ENCODE results near the gene TRRAP.

TRRAP gene

DNA sequence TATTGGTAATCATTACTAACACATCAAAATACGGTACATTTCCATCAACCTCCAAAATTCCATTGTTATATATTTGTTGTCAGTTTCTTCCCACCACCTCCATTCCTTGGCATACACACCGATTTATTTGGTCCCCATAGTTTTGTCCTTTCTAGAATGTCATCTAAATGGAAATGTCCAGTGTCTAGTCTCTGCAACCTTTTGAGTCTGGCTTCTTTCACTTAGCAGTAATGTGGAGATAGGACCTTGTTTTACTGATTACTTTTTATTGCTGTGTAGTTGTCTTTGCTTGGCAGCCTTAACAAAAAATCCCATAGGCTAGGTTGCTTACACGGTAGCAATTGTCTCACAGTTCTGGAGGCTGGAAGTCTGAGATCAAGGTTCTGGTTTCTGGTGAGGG is 22.5 kb downstream of the TRRAP start:
- DNase-seq (ENCODE audit: low read depth in 3 of 3), result no peak

- no peak for DNase-seq (ENCODE audit: low read depth in 3 of 3)
Observed at GRCh38 chr7:98902523-98902922, 24.2 kb downstream of the TRRAP start.

DNA sequence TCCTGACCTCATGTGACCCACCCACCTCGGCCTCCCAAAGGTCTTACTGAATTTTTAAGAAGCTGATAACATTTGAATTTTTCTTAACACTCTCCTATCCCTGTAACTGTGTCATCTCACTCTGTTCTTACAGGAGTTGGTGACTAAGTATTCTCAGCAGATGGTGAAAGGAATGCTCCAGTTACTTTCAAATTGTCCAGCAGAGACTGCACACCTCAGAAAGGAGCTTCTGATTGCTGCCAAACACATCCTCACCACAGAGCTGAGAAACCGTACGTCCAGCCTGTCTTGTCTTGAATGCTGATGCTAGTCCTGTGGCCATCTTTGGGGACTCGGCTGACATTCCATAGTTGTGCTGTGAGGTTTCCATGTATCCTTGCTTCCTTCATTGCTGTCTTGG is 24.9 kb downstream of the TRRAP start:
- DNase-seq (ENCODE audit: low read depth in 3 of 3), result no peak

DNA sequence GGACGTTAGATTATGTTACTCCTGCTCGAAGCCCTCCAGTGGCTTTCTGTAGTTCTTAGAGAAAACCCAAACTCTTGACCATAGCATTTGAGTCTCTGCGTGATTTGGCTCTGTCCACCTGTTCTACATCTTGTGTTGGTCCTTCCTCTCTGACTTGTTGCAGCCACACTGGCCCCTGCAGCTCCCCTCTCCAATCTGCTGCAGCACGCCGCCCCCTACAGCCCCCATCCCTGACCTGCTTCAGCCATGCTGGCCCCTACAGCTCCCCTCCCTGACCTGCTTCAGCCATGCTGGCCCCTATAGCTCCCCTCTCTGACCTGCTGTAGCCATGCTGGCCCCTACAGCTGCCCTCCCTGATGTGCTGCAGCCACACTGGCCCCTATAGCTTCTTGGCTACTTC is 29.2 kb downstream of the TRRAP start:
- no peak for DNase-seq (ENCODE audit: low read depth in 3 of 3)

DNA sequence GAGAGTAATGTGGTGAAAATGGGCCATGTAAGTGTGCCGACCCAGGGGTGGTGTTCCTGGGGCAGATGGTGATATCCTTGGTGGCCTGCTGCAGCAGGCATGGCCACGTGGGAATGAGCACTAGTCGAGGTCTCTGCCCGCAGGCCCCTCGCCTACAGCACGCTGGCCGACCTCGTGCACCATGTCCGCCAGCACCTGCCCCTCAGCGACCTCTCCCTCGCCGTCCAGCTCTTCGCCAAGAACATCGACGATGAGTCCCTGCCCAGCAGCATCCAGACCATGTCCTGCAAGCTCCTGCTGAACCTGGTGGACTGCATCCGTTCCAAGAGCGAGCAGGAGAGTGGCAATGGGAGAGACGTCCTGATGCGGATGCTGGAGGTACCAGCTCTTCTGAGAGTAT is 30.3 kb downstream of the TRRAP start:
- DNase-seq (ENCODE audit: low read depth in 3 of 3), result no peak

DNA sequence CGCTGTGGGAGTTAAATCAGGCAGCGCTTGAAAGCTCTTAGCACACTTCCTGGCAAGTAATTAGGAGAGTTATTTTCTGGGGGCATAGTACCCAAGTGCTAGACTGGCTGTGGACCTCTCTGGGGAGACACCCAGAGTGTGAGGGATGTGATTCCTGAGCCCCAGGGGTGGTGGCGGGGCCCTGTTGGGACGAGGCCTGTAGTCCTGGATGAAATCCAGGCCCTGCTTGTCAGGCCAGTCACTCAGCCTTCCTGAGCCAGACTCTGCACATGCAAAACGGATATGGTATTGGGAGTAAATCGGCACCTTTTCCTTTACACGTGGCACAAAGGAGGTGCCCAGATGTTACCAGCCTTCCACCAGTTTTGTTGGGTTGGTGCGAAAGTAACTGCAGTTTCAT is 31.2 kb downstream of the TRRAP start:
- no peak for DNase-seq (ENCODE audit: low read depth in 3 of 3)

DNA sequence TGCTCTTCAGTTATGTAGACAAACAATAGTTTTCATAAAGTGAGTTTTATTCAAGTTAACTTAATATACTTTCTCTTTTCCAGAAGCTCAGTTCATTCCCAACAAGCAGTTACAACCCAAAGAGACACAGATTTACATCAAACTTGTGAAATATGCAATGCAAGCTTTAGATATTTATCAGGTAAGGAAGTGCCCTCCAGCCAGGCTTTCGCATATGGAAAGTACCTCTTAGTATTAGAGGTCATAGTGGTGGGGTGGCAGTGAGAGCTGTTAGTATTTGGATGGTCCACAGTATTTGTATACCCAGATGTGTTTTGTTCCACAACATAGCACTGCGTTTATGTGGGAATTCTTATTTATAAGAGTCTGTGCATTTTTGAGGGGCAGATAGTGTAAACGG is 32.1 kb downstream of the TRRAP start:
- no peak for DNase-seq (ENCODE audit: low read depth in 3 of 3)

- no peak for DNase-seq (ENCODE audit: low read depth in 3 of 3)
Observed at GRCh38 chr7:98911916-98912315, 33.6 kb downstream of the TRRAP start.

GRCh38 chr7:98913026-98913425 is 34.7 kb downstream of the TRRAP start:
- DNase-seq (ENCODE audit: low read depth in 3 of 3), result no peak

DNA sequence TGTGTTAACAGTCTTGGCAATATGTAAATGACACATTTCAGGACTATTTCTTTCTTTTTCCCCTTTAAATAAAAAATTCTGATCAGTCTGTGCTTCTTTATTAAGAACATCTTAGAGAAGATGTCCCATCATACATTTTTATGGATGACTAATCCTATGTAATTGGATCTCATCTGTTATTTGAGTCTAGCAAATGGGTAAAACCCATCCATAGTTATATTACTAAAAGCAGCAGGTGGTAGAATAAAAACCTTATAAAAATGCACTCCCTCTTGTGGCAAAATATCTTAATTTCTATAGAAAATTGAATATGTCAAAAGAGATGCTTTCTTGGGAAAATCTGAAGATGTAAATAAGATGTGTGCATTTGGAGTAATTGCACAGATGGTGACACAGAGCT is 35.3 kb downstream of the TRRAP start:
- no peak for DNase-seq (ENCODE audit: low read depth in 3 of 3)

DNA sequence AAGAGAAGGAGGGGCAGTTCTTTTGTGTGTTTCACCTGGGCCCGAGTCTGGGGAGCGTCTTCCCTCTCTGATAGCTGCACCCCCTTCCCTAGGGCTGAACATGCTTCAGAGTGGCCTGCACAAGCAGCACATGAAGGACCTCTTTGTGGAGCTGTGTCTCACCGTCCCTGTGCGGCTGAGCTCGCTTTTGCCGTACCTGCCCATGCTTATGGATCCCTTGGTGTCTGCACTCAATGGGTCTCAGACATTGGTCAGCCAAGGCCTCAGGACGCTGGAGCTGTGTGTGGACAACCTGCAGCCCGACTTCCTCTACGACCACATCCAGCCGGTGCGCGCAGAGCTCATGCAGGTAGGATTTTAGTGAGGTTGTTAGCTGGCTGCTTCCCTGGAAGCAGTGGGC is 39.0 kb downstream of the TRRAP start:
- DNase-seq (ENCODE audit: low read depth in 3 of 3), result no peak

- no peak for DNase-seq (ENCODE audit: low read depth in 3 of 3)
Observed at GRCh38 chr7:98921608-98922372, 43.5 kb downstream of the TRRAP start.

- no peak for DNase-seq (ENCODE audit: low read depth in 3 of 3)
Observed at GRCh38 chr7:98922392-98923187, 44.3 kb downstream of the TRRAP start.

DNA sequence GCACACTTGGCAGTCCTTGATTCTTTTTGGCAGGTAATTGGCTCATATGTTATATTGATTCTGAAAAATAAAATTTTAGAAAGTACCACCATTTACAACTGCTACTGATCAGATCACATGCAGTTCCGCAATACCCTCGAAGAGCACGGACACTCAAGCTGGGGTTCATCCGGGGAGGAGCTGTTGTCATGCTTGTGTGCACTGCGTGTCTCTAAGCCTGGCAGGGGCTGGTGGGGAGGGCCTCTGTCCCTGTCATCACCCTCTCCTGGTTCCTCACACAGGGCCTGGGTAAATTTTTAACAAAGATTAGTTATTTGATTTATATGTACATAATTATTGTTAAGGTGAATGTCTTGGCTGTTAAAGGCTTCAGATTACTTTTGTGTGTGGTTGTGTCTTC is 45.2 kb downstream of the TRRAP start:
- DNase-seq (ENCODE audit: low read depth in 3 of 3), result no peak

DNA sequence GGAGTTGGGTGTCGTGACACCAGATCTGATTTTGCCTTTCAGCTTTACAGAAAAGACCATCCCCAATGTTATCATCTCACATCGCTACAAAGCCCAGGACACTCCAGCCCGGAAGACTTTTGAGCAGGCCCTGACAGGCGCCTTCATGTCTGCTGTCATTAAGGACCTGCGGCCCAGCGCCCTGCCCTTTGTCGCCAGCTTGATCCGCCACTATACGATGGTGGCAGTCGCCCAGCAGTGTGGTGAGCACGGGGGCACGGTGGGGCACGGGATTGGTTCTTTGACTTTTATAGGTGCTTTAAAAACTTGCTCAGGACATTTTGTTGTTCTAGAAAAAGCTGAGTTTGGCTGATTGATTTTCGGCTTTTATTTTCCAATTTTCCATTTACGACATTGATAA is 48.8 kb downstream of the TRRAP start:
- DNase-seq (ENCODE audit: low read depth in 3 of 3), result no peak

- DNase-seq (ENCODE audit: low read depth in 3 of 3), result no peak
Observed at GRCh38 chr7:98930464-98930863, 52.1 kb downstream of the TRRAP start.

GRCh38 chr7:98930921-98931320 is 52.6 kb downstream of the TRRAP start:
- no peak for DNase-seq (ENCODE audit: low read depth in 3 of 3)

GRCh38 chr7:98933321-98933720 is 55.0 kb downstream of the TRRAP start:
- no peak for DNase-seq (ENCODE audit: low read depth in 3 of 3)

DNA sequence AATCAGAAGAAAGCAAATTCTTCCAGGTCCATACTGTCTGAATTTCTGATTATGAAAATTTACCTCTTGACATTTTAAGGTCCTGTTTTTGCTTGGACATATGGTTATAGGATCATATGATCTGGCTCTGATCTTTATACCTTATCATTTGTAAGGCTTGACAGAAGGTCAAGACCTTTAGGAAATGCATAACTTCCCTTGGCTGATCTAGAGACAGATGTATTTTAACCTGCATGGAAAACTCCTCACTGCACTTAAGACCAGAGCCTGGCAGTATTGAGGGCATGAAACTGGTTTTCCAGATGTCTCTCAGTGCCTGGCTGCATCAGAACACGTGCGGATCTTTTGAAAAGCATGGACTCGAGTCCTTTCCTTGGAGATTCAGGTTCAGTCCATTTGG is 55.9 kb downstream of the TRRAP start:
- no peak for DNase-seq (ENCODE audit: low read depth in 3 of 3)

DNA sequence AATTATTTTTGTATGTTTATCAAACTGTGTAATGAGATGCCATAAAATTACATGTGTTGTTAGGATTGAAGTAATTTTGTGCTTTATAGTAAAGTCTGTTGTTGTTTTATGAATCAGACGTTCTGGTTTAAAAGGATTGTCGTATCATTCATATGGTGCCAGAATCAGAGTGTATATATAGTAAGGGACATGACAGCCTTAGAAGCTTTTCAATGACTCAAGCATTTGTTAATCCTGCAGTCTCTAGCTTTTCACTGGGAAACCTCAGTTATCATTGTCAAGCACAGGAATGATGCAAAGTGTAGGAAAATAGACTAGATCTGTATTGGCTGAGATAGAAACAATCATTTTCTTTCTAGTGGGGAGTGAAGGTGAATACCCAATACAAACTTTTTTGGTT is 57.5 kb downstream of the TRRAP start:
- DNase-seq (ENCODE audit: low read depth in 3 of 3), result no peak

DNA sequence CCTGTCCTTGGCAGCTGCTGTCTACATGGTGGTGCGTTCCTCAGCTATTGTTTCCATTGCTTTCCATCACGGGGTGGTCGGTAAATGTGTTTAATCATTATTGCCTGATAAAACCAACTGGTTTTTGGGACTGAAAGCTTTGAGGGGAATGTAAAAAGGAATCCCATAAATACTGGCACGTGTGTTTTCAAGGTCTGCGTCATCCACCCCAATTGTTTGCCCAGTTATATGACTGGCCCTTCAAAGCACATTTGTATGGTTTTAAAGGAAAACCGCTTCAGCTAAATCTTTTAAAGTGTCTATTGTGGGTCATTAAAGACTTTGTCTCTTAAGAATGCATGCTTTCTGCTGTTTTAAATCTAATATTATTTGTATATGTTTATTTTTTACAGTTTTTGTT is 65.0 kb downstream of the TRRAP start:
- no peak for DNase-seq (ENCODE audit: low read depth in 3 of 3)

GRCh38 chr7:98944386-98944785 is 66.1 kb downstream of the TRRAP start:
- DNase-seq (ENCODE audit: low read depth in 3 of 3), result no peak

DNA sequence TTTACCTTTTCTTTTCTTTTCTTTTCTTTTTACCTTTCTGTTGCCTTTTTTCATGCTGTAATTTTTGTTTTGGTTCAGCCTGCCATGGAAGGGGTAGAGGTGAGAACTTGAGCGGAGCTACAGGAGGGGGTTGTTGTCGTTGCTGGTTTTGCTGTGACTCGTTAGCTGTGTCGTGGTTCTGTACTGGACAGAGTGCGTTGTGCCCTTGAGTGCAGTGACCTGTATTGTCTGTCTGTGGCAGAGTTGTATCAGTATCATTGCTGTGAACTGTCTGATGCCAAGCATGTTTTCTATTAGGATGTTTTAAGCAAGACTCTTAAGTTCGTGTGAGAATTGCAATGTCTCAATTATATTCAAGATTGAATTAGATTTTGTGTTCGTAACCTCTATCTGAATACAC is 67.5 kb downstream of the TRRAP start:
- no peak for DNase-seq (ENCODE audit: low read depth in 3 of 3)
